ENCODE data around the gene P2RX3. TPM values are rescaled to one million over a fixed set of nuclear protein-coding genes. Genes with fewer than 3 reads are reported as not detected.
"Not testable (repeated sequence)": the region's sequence is repeated elsewhere in the genome, so short reads cannot be mapped to it uniquely, and the experiment has no call there.

P2RX3 gene
- polyA plus RNA-seq, 3 donors = 0.76 to 1.4 (median 0.83) TPM

- DNase-seq = no peak
These were observed 59.3 kb downstream of the P2RX3 start for GRCh38 chr11:57397394-57397990.

GRCh38 chr11:57399221-57399620 lies 61.1 kb downstream of the P2RX3 start:
- no peak for DNase-seq

DNA sequence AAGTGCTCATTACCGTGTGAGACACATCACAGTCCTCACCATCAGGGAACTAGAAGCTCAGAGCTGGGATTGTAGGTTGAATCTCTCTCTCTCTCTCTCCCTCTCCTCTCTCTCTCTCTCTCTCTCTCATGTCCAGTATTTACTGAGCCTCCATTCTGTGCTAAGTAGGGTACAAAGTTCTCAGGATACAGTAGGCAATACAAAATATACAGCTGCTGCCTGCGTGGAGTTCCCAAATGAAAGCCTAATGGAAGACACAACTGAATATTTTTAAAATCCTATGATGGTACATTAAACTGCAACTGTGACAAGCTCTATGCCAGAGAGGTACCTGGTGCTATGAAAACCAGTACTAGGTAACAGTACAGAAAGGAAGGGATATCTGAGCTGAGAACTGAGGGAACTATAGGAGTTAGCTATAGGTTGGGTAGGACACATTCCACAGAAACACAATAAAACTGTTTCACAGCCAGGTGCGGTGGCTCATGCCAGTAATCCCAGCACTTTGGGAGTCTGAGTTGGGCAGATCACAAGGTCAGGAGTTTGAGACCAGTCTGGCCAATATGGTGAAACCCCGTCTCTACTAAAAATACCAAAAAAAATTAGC lies 61.9 kb downstream of the P2RX3 start:
- no peak for DNase-seq

DNA sequence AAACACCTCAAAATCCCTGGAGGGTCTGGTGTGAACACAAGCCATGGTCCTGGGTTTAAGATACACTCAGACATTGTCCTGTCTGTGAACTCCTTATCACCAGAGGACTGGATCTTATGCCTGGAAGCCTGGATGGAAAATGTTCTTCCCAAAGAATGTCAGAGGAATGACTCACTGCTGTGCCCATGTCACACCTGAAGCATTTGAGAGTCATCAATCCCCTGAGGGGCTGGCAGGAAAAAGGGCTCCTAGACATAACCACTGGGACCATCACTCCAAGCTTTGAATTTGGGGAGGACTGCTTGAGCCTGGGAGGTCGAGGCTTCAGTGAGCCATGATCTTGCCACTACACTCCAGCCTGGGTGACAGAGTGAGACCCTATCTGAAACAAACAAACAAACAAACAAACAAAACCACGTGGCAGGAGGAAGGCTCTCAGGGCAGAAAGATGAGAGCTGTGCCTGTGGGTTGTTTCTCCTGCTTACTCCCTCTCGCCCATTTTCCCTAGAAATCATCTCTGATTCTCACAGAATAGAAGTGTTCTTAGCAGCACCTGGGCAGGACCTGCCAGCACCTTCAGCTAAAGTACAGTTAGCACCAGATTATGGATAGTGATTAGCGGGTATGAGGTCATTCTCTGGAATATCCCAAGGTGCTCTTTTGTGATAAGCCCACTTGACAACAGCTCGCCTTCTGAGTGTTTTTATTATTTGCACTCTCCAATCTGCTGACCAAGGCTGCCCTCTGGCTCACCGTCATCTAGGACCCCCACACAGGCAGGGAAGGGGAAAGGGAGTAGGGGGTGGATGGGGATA lies 64.2 kb downstream of the P2RX3 start:
- no peak for DNase-seq

GRCh38 chr11:57403003-57403801 lies 65.0 kb downstream of the P2RX3 start:
- not testable (repeated sequence) for DNase-seq

DNA sequence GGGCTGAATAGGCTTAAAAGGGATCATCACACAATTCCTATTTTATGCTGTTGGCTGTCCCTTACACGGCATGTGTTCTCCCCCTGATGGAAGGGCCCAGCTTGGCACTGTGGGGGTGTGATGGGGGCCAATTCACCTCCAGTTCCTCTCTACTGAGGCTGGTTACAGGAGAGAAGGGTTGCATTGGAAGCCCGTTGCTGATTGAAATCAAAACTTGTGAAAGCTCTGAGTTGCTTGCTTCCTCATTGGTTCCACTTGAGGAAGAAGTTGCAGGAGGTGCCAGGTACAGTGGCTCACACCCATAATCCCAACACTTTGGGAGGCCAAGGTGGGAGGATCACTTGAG lies 65.6 kb downstream of the P2RX3 start:
- no peak for DNase-seq

DNA sequence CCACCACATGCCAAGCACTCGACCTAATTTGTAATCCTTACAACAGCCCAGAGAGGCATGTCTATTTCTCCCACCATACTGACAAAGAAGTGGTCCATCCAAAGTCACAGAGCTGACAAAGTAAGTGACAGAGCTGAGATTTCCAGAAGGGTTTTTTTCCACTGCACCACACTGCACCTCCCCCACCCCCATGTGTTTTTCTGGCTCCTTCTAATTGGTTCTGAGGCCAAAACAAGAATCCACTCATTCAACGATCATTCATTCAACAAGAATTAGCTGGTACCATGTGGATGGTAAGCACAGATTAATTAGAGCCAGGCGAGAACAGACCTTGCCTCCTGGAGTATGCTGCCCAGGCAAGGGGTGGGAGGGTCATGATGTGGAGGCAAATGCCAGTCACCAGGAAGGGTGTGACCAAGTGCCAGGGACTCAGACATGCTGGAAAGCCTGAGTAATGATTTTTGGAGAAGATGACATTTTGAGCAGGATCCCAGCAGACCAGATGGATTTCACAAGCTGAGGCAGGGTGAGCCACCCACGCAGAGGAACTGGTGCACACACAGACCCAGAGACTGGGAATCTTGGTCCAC lies 67.2 kb downstream of the P2RX3 start:
- no peak for DNase-seq

GRCh38 chr11:57406337-57406904 lies 68.3 kb downstream of the P2RX3 start:
- no peak for DNase-seq

DNA sequence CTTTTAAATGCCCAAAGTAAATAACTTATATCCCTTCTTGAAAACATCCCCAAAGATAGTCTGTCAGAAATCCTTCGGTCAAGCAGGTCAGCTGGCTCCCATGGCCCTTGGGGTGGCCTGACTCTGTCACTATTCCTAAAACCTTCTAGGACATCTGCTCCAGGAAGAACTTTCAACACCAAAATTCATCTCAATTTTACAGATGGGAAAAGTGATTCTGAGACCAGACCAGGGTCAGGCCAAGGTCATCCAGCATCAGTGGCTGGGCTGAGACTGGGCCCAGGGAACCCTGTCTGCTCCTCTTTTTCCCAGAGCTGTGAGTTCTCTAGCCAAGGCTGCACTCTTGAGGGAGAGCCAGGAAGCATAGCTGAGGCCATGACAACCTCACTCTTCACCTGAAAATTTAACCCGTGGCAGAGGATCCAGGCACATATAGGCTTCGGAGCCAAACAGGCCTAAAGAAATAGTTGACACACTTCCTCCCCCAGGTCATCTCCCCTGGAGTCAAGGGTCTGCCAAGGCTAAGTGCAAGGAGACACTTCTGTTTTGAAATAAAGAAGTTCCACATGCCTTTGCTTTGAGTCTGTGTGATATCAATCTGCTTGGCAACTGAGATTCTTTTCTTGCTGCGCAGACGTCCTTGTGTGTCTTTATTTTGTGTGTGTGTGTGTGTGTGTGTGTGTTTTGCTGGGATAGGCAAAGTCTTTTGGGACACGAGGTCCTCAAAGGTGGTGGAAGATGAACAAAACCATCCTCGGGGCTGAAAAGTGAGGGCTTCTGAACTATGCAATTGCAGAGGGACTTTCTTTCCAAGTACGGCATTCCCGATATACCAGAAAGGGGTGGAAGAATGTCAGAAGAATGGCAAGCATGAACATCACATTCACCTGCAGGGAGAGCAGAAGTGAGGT lies 69.1 kb downstream of the P2RX3 start:
- DNase-seq = no peak

DNA sequence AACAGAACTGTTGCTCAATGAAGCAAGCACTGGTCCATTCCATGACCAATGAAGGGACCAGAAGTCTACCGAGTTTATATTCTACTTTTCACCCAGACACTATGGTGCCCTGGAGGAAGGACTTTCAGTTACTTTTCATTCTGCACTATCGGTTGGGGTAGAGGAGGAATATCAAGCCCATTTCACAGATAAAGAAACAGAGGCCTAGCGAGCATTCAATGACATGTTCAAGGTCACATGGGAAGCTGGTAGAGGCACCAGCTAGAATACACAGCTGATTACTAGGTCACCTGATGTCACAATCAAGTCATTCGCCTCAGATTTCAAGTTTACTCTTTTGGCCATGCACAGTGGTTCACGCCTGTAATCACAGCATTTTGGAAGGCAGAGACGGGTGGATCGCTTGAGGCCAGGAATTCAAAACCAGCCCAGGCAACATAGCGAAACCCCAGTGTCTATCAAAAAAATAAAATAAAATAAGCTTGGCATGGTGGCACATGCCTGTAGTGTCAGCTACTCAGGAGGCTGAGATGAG lies 69.9 kb downstream of the P2RX3 start:
- DNase-seq = no peak

GRCh38 chr11:57408771-57409170 lies 70.6 kb downstream of the P2RX3 start:
- DNase-seq = no peak

GRCh38 chr11:57409321-57410100 lies 71.4 kb downstream of the P2RX3 start:
- DNase-seq = no peak

DNA sequence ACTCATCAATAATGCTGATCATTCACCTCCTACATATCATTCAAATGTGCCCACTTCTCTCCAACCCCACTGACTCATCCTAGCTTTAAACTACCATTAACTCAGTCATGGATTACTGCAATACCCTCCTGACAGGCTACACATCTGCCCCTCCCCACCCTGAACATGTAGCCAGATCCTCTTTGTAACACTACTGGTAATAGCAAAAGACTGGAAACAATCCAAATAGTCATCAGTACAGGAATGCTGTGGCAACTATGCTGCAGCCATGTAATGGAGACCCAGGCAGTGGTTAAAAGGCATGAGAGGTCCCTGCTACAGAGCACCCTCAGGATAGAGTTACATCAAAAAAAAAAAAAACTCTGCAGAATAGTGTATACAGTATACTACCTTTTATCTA lies 72.1 kb downstream of the P2RX3 start:
- no peak for DNase-seq

DNA sequence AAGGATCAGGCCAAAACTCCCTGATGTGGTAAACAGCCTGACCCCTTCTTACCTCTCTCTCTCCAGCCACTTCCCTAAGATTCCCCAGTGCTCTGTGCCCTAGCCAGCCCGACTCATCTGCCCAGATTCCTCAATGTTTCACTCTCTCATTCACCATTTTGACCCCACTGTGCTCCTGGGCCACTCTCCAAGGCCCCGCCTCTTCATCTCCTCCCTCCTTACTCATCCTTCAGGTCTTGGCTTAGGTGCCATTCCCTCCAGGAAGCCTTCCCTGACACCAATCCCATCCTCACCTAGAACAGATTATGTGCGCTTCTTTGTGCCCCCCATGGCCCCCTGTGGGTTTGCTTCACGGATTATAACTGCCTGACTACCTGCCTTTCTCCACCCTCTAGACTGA lies 75.5 kb downstream of the P2RX3 start:
- no peak for DNase-seq

- DNase-seq = no peak
These were observed 76.6 kb downstream of the P2RX3 start for GRCh38 chr11:57414612-57415212.

DNA sequence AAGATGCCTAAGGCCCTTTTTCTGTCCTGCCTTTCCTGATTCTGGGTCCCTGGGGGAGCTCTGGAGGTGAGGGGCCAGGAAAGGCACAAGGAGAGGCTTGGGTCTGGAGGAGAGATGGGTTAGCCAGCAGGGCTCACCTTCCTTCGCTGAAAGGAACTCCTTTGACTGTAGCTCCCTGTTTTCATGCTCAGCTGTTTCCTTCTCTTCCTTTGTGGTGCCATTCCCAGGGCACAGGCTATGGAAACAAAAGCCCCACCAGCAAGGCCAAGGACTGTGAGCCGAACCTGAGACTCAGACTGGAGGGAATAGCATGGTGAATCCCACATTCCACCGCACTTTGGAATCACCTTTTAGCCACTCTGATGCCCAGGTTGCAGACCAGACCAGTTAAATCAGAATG lies 78.3 kb downstream of the P2RX3 start:
- no peak for DNase-seq

GRCh38 chr11:57417056-57417455 lies 78.9 kb downstream of the P2RX3 start:
- no peak for DNase-seq

DNA sequence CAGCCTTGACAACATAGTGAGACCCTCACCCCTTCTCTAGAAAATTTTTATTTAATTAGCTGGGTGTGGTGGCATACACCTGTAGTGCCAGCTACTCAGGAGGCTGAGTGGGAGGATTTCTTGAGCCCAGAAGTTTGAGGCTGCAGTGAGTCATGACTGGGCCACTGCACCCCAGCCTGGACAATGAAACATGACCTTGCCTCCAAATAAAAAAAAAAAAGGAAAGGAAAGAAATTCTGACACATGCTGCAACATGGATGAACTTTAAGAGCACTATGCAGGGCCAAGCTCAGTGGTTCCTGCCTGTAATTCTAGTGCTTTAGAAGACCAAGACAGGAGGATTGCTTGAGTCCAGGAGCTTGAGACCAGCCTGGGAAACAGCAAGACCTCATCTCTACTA lies 80.0 kb downstream of the P2RX3 start:
- no peak for DNase-seq

GRCh38 chr11:57419146-57419545 lies 81.0 kb downstream of the P2RX3 start:
- no peak for DNase-seq
